Pancreas (tissue), 10 donors: ENCODE measurements around the gene MPRIP. TPM values are rescaled to one million over a fixed set of nuclear protein-coding genes. Genes with fewer than 3 reads are reported as not detected.

Experiments
- ATAC-seq, 4 donors: fragments of 200-7000 bp; cut with Tn5 transposase; one replicate each; pipeline versions ENCODE4 v1.8.0 to v1.9.1; 2020; ENCODE audit warnings: mild to moderate bottlenecking in 4 of 4, moderate library complexity in 4 of 4
- DNase-seq, 6 donors: peaks; one replicate each; pipeline ENCODE4 v3.0.0-alpha.2; 2020
- FAIRE-seq: peaks from 2 replicates; lab custom pipeline; 2012; peaks lifted over from hg19 to GRCh38; lab: Jason Lieb, UNC
- H3K27ac ChIP-seq, 4 donors: fragments of 200-600 bp; sonication (generic); 1 replicate in 3 of 4; 2 replicates in 1 of 4; pipeline versions ENCODE4 v1.5.0 to v1.8.0; 2020
- H3K27me3 ChIP-seq, 4 donors: fragments of 200-600 bp; one replicate each; pipeline ENCODE4 v1.8.0; 2021
- H3K36me3 ChIP-seq, 3 donors: fragments of 200-600 bp; sonication (generic) in 1 of 3; one replicate each; pipeline versions ENCODE4 v1.5.0 to v1.8.0; 2020 to 2021
- H3K4me1 ChIP-seq, 3 donors: fragments of 200-600 bp; one replicate each; pipeline ENCODE4 v1.8.0; 2021
- H3K4me3 ChIP-seq, 4 donors: fragments of 200-600 bp; sonication (generic) in 2 of 4; one replicate each; pipeline versions ENCODE4 v1.5.0 to v1.8.0; 2020 to 2021
- H3K9me3 ChIP-seq, 4 donors: fragments of 200-600 bp; one replicate each; pipeline ENCODE4 v1.8.0; 2021
- WGBS, 2 donors: extraction: QIAGEN DNeasy Blood & Tissue Kit; methylation state at CpG; one replicate each; pipeline ENCODE4 v1.1.7; 2013; 5-methylcytosine and 5-hydroxymethylcytosine counted together
- intact Hi-C, 3 donors: fragments of 100-400 bp; cut with DNase I; formaldehyde crosslinking; loops; one replicate each; pipeline versions ENCODE4 v1.11.1 to v1.14.2; 2022
- polyA plus RNA-seq, 2 donors: library from polyadenylated mRNA; stranded (reverse); fragments of 200-250 nt; gene quantifications; one replicate each; pipeline ENCODE4 v1.2.3, GENCODE V29; 2013
- total RNA-seq, 6 donors: library from RNA; stranded (reverse); fragmentation: NEBNext Ultra II Directional in 4 of 6; extraction: Animal tissue kit (Norgen Biotek cat#: 25700) in 4 of 6; gene quantifications; one replicate each; pipeline versions ENCODE4 v1.2.1 to v1.2.4, GENCODE V29; 2021 to 2023
- TF ChIP-seq, protein P1 (sequence below), 4 donors: fragments of 200-600 bp; sonication (generic) in 3 of 4; IDR thresholded peaks; one replicate each; pipeline versions ENCODE4 v1.5.0 to v1.8.0; 2021; ENCODE audit warnings: antibody characterized with exemption in 4 of 4
- donor health status: healthy with polysubstance abuse.
- donor health status: DM: no; HTN: no; CAD: no; lungs with moderate emphysema.
- donor health status: DM: no; HTN: no; CAD: no.
- donor health status: control.
- donor health status: control.
- donor health status: Bipolar disorder and iron deficiency.
- donor health status: DM: yes; HTN: yes; CAD: no.
- donor health status: DM: no; HTN: no; CAD: no.
- donor health status: DM: no; HTN: no; CAD: no.
- donor health status: DM: yes; HTN: yes; CAD: no.

Gene MPRIP
- total and polyA plus RNA-seq, 8 donors: 91.8 to 242 (median 107) TPM

DNA sequence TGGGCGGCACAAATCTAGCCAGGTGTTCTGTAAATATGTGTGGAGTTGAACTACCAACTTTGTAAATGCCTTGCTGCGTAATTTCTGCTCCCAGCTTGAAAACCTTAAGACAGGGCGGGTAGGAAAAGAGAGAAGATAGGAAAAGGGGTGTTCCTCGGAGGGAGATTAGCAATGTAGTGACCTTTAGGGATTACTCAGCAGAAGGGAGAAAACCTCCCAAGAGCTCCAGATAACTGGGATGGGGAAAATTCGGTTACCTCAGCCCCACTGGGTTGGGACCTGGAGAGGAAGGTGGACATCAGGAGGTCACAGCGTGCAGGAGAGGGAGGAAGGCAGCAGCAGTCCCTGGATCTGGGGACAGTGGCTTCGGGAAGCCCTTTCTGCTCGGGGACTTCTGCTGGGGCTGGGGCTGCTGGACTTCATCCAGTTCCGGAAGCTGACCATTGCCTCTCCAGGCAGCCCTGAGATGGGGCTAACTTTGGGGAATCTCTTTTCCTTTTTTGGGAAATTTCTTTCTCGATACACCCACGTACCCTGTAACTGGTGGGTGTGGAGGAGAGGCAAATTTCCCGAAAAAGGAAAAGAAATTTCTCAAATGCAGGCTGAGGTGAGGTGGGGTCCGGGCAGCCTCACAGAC, 39.2 kb downstream of the MPRIP start:
- Histone ChIP-seq H3K4me3 (no peak overlapping the region), H3K27ac (no peak overlapping the region), H3K27me3 (no peaks in the 10 kb centered on the region), H3K36me3 (peaks cover 0 to 11% (median 8%) of the 10 kb centered on the region in 3 donors), H3K4me1 (peaks cover 16 to 33% (median 27%) of the 10 kb centered on the region in 3 donors), H3K9me3 (no peaks in the 10 kb centered on the region)
- TF ChIP-seq, protein P1, sequence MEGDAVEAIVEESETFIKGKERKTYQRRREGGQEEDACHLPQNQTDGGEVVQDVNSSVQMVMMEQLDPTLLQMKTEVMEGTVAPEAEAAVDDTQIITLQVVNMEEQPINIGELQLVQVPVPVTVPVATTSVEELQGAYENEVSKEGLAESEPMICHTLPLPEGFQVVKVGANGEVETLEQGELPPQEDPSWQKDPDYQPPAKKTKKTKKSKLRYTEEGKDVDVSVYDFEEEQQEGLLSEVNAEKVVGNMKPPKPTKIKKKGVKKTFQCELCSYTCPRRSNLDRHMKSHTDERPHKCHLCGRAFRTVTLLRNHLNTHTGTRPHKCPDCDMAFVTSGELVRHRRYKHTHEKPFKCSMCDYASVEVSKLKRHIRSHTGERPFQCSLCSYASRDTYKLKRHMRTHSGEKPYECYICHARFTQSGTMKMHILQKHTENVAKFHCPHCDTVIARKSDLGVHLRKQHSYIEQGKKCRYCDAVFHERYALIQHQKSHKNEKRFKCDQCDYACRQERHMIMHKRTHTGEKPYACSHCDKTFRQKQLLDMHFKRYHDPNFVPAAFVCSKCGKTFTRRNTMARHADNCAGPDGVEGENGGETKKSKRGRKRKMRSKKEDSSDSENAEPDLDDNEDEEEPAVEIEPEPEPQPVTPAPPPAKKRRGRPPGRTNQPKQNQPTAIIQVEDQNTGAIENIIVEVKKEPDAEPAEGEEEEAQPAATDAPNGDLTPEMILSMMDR (IDR thresholded peaks at IDR 0.05): no peak
- FAIRE-seq (no peak), ATAC-seq (no peak), DNase-seq (peak in 2 of 6 donors; percentile 6 to 16)
- WGBS, 2 donors: 88 to 90% methylated on average over 13 of the region's 13 CpGs
- intact Hi-C loops: no loop called here

DNA sequence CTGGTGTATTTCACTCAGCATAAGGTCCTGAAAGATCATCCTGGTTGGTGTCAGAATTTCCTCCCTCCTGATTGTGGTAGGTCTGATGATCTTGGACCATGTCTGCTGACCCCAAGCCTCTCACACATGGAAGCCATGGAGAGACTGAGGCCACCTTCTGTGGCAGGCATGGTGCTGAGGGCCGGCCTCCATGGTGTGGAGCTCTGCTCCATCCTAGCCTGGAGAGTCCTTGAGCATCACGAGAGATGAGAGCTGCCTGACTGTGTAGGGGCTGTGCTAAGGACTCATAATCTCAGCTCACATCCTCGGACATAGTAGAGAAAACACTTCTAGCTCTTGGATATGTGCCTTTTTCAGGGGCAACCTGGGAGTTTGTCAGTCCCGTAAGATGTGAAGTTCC, 40.6 kb downstream of the MPRIP start:
- Histone ChIP-seq H3K36me3 (peaks cover 0 to 8% (median 0%) of the 10 kb centered on the region in 3 donors), H3K4me3 (no peak overlapping the region), H3K27me3 (no peaks in the 10 kb centered on the region), H3K27ac (no peak overlapping the region), H3K9me3 (no peaks in the 10 kb centered on the region), H3K4me1 (peaks cover 16 to 25% (median 23%) of the 10 kb centered on the region in 3 donors)
- FAIRE-seq (no peak), ATAC-seq (no peak), DNase-seq (peak in 2 of 6 donors; percentile 2 to 12)
- WGBS, 2 donors: 87 to 91% methylated on average over 4 of the region's 4 CpGs
- TF ChIP-seq, protein P1 (IDR thresholded peaks at IDR 0.05): no peak
- intact Hi-C loops: no loop called here

DNA sequence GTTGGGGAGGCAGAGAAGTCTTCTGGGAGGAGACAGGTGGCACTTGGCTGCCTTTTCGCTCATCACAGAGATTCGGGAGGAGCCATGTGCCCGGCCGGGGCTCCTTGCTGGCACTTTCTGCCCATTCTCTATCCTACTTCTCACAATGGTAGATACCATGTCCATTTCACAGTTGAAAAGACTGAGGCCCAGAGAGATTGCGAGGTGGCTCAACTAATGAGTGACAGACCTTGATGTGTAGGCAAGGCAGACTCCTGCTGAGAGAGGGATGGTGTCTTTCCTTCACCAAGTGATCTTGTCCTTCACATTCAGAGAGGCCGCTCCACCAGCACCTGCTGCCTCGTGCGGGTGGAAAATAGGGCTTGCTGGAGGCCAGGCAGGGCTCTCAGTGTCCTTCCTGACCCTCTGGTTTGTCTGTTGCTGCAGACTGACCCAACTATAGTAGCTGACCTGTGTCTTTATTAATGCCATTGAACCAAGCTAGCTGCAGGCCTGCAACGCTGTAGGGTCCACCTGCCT, 42.1 kb downstream of the MPRIP start:
- TF ChIP-seq, protein P1 (IDR thresholded peaks at IDR 0.05): no peak
- FAIRE-seq (no peak), DNase-seq (peak in 2 of 6 donors; percentile 4 to 43), ATAC-seq (no peak)
- Histone ChIP-seq H3K36me3 (peaks cover 0 to 8% (median 0%) of the 10 kb centered on the region in 3 donors), H3K9me3 (no peaks in the 10 kb centered on the region), H3K27ac (no peak overlapping the region), H3K4me3 (no peak overlapping the region), H3K4me1 (peaks cover 9 to 14% (median 10%) of the 10 kb centered on the region in 3 donors), H3K27me3 (no peaks in the 10 kb centered on the region)
- WGBS, 2 donors: 93 to 95% methylated on average over 9 of the region's 9 CpGs
- intact Hi-C loops: no loop called here

DNA sequence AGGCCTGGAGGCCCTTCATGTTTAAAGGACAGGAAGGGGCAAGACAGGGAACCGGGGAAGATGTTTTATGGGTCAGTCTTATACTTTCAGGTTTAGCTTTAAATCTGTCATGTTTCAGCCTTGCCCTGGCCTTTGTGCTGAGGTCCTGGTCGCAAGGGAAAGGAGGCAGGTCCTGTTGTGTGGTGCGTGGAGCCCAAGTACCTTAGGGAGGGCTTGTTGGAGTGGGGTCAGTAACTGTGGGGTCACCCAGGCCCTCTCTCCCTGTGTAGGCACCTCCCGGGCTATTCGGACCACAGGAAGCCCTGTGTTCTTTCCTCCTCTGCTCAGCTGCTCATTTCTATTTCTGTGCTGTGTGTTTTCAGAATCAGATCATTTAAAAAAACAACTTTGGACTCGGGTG, 42.7 kb downstream of the MPRIP start:
- H3K4me1 ChIP-seq: peaks cover 5 to 9% (median 5%) of the 10 kb centered on the region in 3 donors

More for the DNA sequence above, 42.7 kb downstream of the MPRIP start:
- TF ChIP-seq, protein P1 (IDR thresholded peaks at IDR 0.05): no peak
- no peaks in the 10 kb centered on the region for H3K27me3 ChIP-seq
- no peaks in the 10 kb centered on the region for H3K9me3 ChIP-seq
- DNase-seq (peak in 2 of 6 donors; percentile 6 to 26), FAIRE-seq (no peak), ATAC-seq (no peak)
- intact Hi-C loops: no loop called here
- H3K4me3 ChIP-seq: no peak overlapping the region
- H3K27ac ChIP-seq: no peak overlapping the region
- H3K36me3 ChIP-seq: peaks cover 0 to 8% (median 0%) of the 10 kb centered on the region in 3 donors
- 91 to 92% methylated on average over 6 of the region's 6 CpGs for WGBS, 2 donors
